GM18511 (cell line): ENCODE measurements around the gene ZNF574.

Experiments
- ATAC-seq: cut with Tn5 transposase; IDR thresholded peaks from one replicate; pipeline ENCODE4 v1.9.1; 2021; ENCODE audit warnings: mild to moderate bottlenecking, moderate library complexity; ENCODE audit not compliant: unreplicated experiment

Gene ZNF574

GRCh38 chr19:42057846-42058245, 18.1 kb upstream of the ZNF574 start:
- no peak for ATAC-seq

- no peak for ATAC-seq
These were observed 16.8 kb upstream of the ZNF574 start for GRCh38 chr19:42059196-42059595.

GRCh38 chr19:42060117-42060516, 15.8 kb upstream of the ZNF574 start:
- ATAC-seq = no peak

- no peak for ATAC-seq
These were observed 13.6 kb upstream of the ZNF574 start for GRCh38 chr19:42062381-42062780.

- ATAC-seq = no peak
These were observed 11.5 kb upstream of the ZNF574 start for GRCh38 chr19:42064432-42064831.

- ATAC-seq = no peak
These were observed 10.9 kb upstream of the ZNF574 start for GRCh38 chr19:42065051-42065450.

- no peak for ATAC-seq
These were observed 10.5 kb upstream of the ZNF574 start for GRCh38 chr19:42065511-42065910.

- no peak for ATAC-seq
These were observed 9.8 kb upstream of the ZNF574 start for GRCh38 chr19:42066075-42066754.

GRCh38 chr19:42067315-42067888, 8.6 kb upstream of the ZNF574 start:
- ATAC-seq = no peak

GRCh38 chr19:42068361-42068755, 7.6 kb upstream of the ZNF574 start:
- ATAC-seq = no peak

- no peak for ATAC-seq
These were observed 7.0 kb upstream of the ZNF574 start for GRCh38 chr19:42068756-42069571.

GRCh38 chr19:42069619-42070351, 6.2 kb upstream of the ZNF574 start, which contains the start of gene GRIK5:
Gene GRIK5, minus strand, starts transcription at chr19:42070206. Its CDS starts 4,436 bp downstream, at chr19:42065770.
- no peak for ATAC-seq

GRCh38 chr19:42071247-42071646, 4.7 kb upstream of the ZNF574 start:
- no peak for ATAC-seq

- no peak for ATAC-seq
These were observed 1.2 kb upstream of the ZNF574 start for GRCh38 chr19:42074513-42075363.

GRCh38 chr19:42075364-42075615, 676 bp upstream of the ZNF574 start:
- ATAC-seq = no peak

GRCh38 chr19:42076380-42076944, 496 bp downstream of the ZNF574 start:
- no peak for ATAC-seq

- no peak for ATAC-seq
These were observed 2.1 kb downstream of the ZNF574 start for GRCh38 chr19:42078058-42078457.

GRCh38 chr19:42078538-42079275, 2.7 kb downstream of the ZNF574 start:
- ATAC-seq = no peak

- ATAC-seq = no peak
These were observed 3.3 kb downstream of the ZNF574 start for GRCh38 chr19:42079276-42079669.
